Tibial artery (tissue), 4 donors: Measurements from ENCODE around the gene OR6N1.

Source experiments
- DNase-seq, 2 donors: peaks; one replicate each; pipeline ENCODE4 v3.0.0-alpha.2; 2019
- H3K27ac ChIP-seq, 2 donors: fragments of 200-600 bp; sonication (generic) in 1 of 2; 1 replicate in 1 of 2; 2 replicates in 1 of 2; pipeline ENCODE4 v1.5.1; 2018 to 2019; ENCODE audit warnings: mild to moderate bottlenecking in 1 of 2
- H3K27me3 ChIP-seq, 2 donors: fragments of 200-600 bp; sonication (generic) in 1 of 2; one replicate each; pipeline versions ENCODE4 v1.5.1 to v1.6.0; 2016 to 2019
- H3K36me3 ChIP-seq, 3 donors: fragments of 200-600 bp; sonication (generic) in 2 of 3; one replicate each; pipeline ENCODE4 v1.5.1; 2016 to 2019; ENCODE audit warnings: mild to moderate bottlenecking in 2 of 3
- H3K4me1 ChIP-seq, 4 donors: fragments of 200-600 bp; sonication (generic) in 2 of 4; 1 replicate in 3 of 4; 2 replicates in 1 of 4; pipeline ENCODE4 v1.5.1; 2016 to 2019
- H3K4me3 ChIP-seq, 2 donors: fragments of 200-600 bp; sonication (generic) in 1 of 2; 1 replicate in 1 of 2; 2 replicates in 1 of 2; pipeline ENCODE4 v1.5.1; 2018 to 2019; ENCODE audit warnings: mild to moderate bottlenecking in 2 of 2
- H3K9me3 ChIP-seq, 3 donors: fragments of 200-600 bp; sonication (generic) in 1 of 3; one replicate each; pipeline ENCODE4 v1.5.1; 2016 to 2019
- intact Hi-C: fragments of 100-400 bp; cut with DNase I; formaldehyde crosslinking; loops from one replicate; pipeline ENCODE4 v1.15.0; 2023; ENCODE audit warnings: low total_unique reads
- TF ChIP-seq, protein P1 (sequence below), 2 experiments: fragments of 200-600 bp in 1 of 2; fragments of 450-650 bp in 1 of 2; IDR thresholded peaks; one replicate each; pipeline ENCODE4 v1.5.1; 2017 to 2019; ENCODE audit warnings: antibody characterized with exemption in 2 of 2, mild to moderate bottlenecking in 1 of 2, moderate library complexity in 1 of 2

Gene OR6N1

GRCh38 chr1:158814970-158815369, 43.0 kb upstream of the OR6N1 start:
- Histone ChIP-seq H3K27me3 (no peaks in the 10 kb centered on the region), H3K4me3 (no peak overlapping the region), H3K36me3 (no peaks in the 10 kb centered on the region), H3K4me1 (peaks cover 0 to 14% (median 0%) of the 10 kb centered on the region in 4 donors), H3K27ac (no peak overlapping the region), H3K9me3 (no peaks in the 10 kb centered on the region)
- no peak for DNase-seq
- intact Hi-C loops = no loop called here
- TF ChIP-seq, protein P1, sequence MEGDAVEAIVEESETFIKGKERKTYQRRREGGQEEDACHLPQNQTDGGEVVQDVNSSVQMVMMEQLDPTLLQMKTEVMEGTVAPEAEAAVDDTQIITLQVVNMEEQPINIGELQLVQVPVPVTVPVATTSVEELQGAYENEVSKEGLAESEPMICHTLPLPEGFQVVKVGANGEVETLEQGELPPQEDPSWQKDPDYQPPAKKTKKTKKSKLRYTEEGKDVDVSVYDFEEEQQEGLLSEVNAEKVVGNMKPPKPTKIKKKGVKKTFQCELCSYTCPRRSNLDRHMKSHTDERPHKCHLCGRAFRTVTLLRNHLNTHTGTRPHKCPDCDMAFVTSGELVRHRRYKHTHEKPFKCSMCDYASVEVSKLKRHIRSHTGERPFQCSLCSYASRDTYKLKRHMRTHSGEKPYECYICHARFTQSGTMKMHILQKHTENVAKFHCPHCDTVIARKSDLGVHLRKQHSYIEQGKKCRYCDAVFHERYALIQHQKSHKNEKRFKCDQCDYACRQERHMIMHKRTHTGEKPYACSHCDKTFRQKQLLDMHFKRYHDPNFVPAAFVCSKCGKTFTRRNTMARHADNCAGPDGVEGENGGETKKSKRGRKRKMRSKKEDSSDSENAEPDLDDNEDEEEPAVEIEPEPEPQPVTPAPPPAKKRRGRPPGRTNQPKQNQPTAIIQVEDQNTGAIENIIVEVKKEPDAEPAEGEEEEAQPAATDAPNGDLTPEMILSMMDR (IDR thresholded peaks at IDR 0.05) = no peak

DNA sequence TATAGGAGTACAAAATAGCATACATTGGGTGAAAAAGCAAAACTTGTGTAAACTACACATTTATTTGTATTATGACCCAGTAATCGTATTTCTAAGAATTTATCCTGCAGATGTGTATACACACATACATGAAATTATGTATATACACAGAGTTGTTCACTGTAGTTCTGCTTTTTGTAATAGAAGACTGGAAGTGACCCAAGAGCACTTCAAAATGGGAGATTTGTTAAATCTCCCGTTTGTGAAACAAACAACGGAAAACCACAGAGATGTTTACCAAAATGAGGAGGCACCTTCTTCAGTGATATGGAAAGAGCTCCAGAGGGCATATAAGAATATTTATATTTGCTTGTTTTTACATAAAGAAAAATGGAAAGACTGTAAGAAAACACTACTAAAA, 41.2 kb upstream of the OR6N1 start:
- H3K9me3 ChIP-seq = no peaks in the 10 kb centered on the region
- H3K27me3 ChIP-seq = no peaks in the 10 kb centered on the region
- TF ChIP-seq, protein P1 (IDR thresholded peaks at IDR 0.05) = no peak
- no peaks in the 10 kb centered on the region for H3K4me1 ChIP-seq
- intact Hi-C loops = no loop called here
- no peak for DNase-seq
- no peak overlapping the region for H3K4me3 ChIP-seq
- H3K27ac ChIP-seq = no peak overlapping the region
- H3K36me3 ChIP-seq = no peaks in the 10 kb centered on the region

DNA sequence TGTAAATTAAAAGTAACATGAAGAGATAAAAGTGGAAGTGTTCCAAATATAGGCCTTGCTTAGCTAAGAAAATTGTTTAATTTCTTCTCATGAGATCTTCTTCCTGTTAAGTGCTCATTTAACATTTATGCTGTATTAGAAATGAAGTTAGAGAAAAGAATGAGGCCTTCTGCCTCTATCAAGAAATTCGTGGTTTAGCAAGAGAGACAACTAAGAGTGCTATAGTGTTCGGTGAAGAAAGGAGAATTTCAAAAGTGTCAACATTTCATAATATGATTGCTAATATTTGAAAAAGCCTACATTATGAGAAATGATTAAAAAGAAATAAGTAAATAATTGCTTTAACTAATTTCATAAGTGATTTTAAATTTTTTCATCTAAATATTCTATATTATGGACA, 40.3 kb upstream of the OR6N1 start:
- Histone ChIP-seq H3K27me3 (no peaks in the 10 kb centered on the region), H3K4me1 (peaks cover 0 to 1% (median 0%) of the 10 kb centered on the region in 4 donors), H3K9me3 (no peaks in the 10 kb centered on the region), H3K27ac (no peak overlapping the region), H3K36me3 (no peaks in the 10 kb centered on the region), H3K4me3 (no peak overlapping the region)
- intact Hi-C loops = no loop called here
- no peak for DNase-seq
- TF ChIP-seq, protein P1 (IDR thresholded peaks at IDR 0.05) = no peak

DNA sequence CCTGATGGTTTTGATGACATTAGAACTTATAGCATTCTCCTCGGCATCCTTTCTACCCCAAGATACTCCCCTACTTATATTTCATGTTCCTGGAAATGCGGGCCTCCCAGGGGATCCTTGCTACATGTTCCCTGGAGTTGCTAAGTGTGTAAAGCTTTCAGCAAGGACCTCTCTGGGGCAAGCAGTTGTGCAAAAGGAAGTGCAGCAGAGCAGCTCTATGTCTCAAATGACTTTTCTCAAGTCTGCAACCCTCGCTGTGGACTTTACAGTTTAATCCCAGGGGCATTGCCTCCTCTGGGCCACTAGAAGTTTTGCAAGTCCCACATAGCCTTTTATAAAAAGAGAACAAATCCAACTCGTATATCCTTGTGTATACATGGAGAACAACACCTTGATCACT, 38.3 kb upstream of the OR6N1 start:
- H3K27ac ChIP-seq = no peak overlapping the region
- H3K4me1 ChIP-seq = peaks cover 0 to 6% (median 0%) of the 10 kb centered on the region in 4 donors
- intact Hi-C loops = no loop called here
- no peaks in the 10 kb centered on the region for H3K36me3 ChIP-seq
- H3K4me3 ChIP-seq = no peak overlapping the region
- H3K27me3 ChIP-seq = no peaks in the 10 kb centered on the region
- no peaks in the 10 kb centered on the region for H3K9me3 ChIP-seq
- TF ChIP-seq, protein P1 (IDR thresholded peaks at IDR 0.05) = no peak
- no peak for DNase-seq

DNA sequence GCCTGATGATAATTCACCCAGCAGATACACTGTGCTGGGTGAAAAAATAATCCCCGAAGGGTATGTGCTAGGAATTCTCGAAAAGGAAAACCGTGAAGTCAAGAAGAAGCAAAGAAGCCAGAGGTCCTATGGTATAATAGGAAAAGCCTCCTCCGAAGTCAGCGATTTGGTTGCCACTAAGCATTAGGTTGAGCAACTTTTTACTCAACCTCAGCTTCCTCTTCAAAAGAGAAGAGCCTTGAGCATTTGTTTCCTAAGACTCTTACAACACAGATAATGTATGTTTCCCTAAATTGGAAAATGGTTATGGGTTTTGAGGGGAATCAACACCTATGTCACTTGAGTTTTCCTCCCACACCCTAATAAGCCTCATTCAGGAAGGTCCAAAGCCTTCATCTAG, 37.9 kb upstream of the OR6N1 start:
- TF ChIP-seq, protein P1 (IDR thresholded peaks at IDR 0.05) = no peak
- no peaks in the 10 kb centered on the region for H3K36me3 ChIP-seq
- no peaks in the 10 kb centered on the region for H3K9me3 ChIP-seq
- H3K4me1 ChIP-seq = peaks cover 0 to 6% (median 0%) of the 10 kb centered on the region in 4 donors
- no peak for DNase-seq
- H3K27me3 ChIP-seq = no peaks in the 10 kb centered on the region
- no peak overlapping the region for H3K27ac ChIP-seq
- intact Hi-C loops = no loop called here
- H3K4me3 ChIP-seq = no peak overlapping the region

GRCh38 chr1:158809256-158809655, 37.3 kb upstream of the OR6N1 start:
- Histone ChIP-seq H3K27me3 (no peaks in the 10 kb centered on the region), H3K4me1 (peaks cover 0 to 6% (median 0%) of the 10 kb centered on the region in 4 donors), H3K4me3 (no peak overlapping the region), H3K27ac (no peak overlapping the region), H3K36me3 (no peaks in the 10 kb centered on the region), H3K9me3 (no peaks in the 10 kb centered on the region)
- DNase-seq = no peak
- intact Hi-C loops = no loop called here
- TF ChIP-seq, protein P1 (IDR thresholded peaks at IDR 0.05) = no peak
